SK-N-SH (cell line): ENCODE measurements around the gene PHIP. TPM values are rescaled to one million over a fixed set of nuclear protein-coding genes. Genes with fewer than 3 reads are reported as not detected.

Experiments used
- CTCF ChIA-PET: fragments of 300-600, 350-600 bp; formaldehyde crosslinking; extraction: SDS; loops from one replicate; lab custom pipeline; 2021; lab: Yijun Ruan, JAX
- POLR2A ChIA-PET: fragments of 350-600 bp; sonication (Branson Sonifier 250); formaldehyde crosslinking; extraction: SDS; loops from one replicate; lab custom pipeline; 2020; ENCODE audit warnings: antibody characterized with exemption, inconsistent platforms; lab: Yijun Ruan, JAX
- DNase-seq: peaks from one replicate; pipeline ENCODE4 v3.0.0; 2012
- H2AFZ ChIP-seq: fragments of 200-600 bp; sonication (generic); 2 replicates; pipeline ENCODE4 v1.8.1; 2016; ENCODE audit warnings: antibody characterized with exemption, mild to moderate bottlenecking, low read depth
- H3F3A ChIP-seq: fragments of 200-600 bp; sonication (generic); replicated peaks from 2 replicates; pipeline ENCODE3; 2016; ENCODE audit warnings: antibody characterized with exemption, mild to moderate bottlenecking; ENCODE audit not compliant: insufficient read depth
- H3K27ac ChIP-seq, 2 experiments: fragments of 200-500 bp in 1 of 2; fragments of 200-600 bp in 1 of 2; sonication (Bioruptor generic) in 1 of 2; sonication (generic), shearing (Covaris generic) in 1 of 2; 2 replicates each; pipeline versions ENCODE4 v1.5.1 to v1.6.1; 2014 to 2016; ENCODE audit warnings: low read depth in 2 of 2, inconsistent platforms in 1 of 2, low read length in 1 of 2, mild to moderate bottlenecking in 1 of 2, mixed read lengths in 1 of 2
- H3K27me3 ChIP-seq: fragments of 200-600 bp; sonication (generic), shearing (Covaris generic); 2 replicates; pipeline ENCODE4 v1.6.1; 2016; ENCODE audit warnings: mixed run types; ENCODE audit not compliant: insufficient read depth
- H3K36me3 ChIP-seq, 2 experiments: fragments of 200-500 bp in 1 of 2; fragments of 200-600 bp in 1 of 2; sonication (Bioruptor generic) in 1 of 2; sonication (generic) in 1 of 2; replicated peaks in 1 of 2; 2 replicates each; pipeline versions ENCODE3 to v1.5.1; 2014 to 2016; ENCODE audit warnings: low read length in 1 of 2, mild to moderate bottlenecking in 1 of 2; ENCODE audit not compliant: insufficient read depth in 2 of 2, control insufficient read depth in 1 of 2
- H3K4me1 ChIP-seq, 2 experiments: fragments of 200-500 bp in 1 of 2; fragments of 200-600 bp in 1 of 2; sonication (Bioruptor generic) in 1 of 2; sonication (generic), shearing (Covaris generic) in 1 of 2; 2 replicates each; pipeline versions ENCODE4 v1.5.1 to v1.6.1; 2014 to 2016; ENCODE audit warnings: low read depth in 1 of 2, low read length in 1 of 2, mixed run types in 1 of 2; ENCODE audit not compliant: insufficient read depth in 2 of 2, control insufficient read depth in 1 of 2
- H3K4me2 ChIP-seq: fragments of 200-600 bp; sonication (generic), shearing (Covaris generic); 2 replicates; pipeline ENCODE4 v1.6.1; 2017; ENCODE audit warnings: mixed run types
- H3K4me3 ChIP-seq, 2 experiments: fragments of 200-500 bp in 1 of 2; fragments of 200-600 bp in 1 of 2; sonication (Bioruptor generic) in 1 of 2; sonication (generic), shearing (Covaris generic) in 1 of 2; 2 replicates each; pipeline versions ENCODE4 v1.5.1 to v1.8.1; 2014 to 2016; ENCODE audit warnings: low read depth in 2 of 2, inconsistent platforms in 1 of 2, low read length in 1 of 2, mild to moderate bottlenecking in 1 of 2, mixed read lengths in 1 of 2, moderate library complexity in 1 of 2
- H3K79me2 ChIP-seq: fragments of 200-600 bp; sonication (generic); 2 replicates; pipeline ENCODE4 v1.8.1; 2017; ENCODE audit warnings: mild to moderate bottlenecking; ENCODE audit not compliant: insufficient read depth
- H3K9ac ChIP-seq: fragments of 200-600 bp; sonication (generic); 2 replicates; pipeline ENCODE4 v1.6.1; 2017; ENCODE audit warnings: mixed run types
- H3K9me2 ChIP-seq: fragments of 200-600 bp; sonication (generic); 2 replicates; pipeline ENCODE4 v1.6.1; 2017; ENCODE audit warnings: mixed run types
- H3K9me3 ChIP-seq: fragments of 200-600 bp; sonication (generic); 2 replicates; pipeline ENCODE4 v1.6.1; 2017; ENCODE audit warnings: mixed run types, mild to moderate bottlenecking, moderate library complexity
- H4K20me1 ChIP-seq: fragments of 200-600 bp; sonication (generic); 2 replicates; pipeline ENCODE4 v1.6.1; 2017; ENCODE audit warnings: mild to moderate bottlenecking, mixed run types; ENCODE audit not compliant: insufficient read depth
- CTCF ChIP-seq: fragments of 200-600 bp; sonication (generic); IDR thresholded peaks from 2 replicates; pipeline ENCODE4 v1.6.1; 2017; ENCODE audit warnings: antibody characterized with exemption, mild to moderate bottlenecking, moderate library complexity
- EP300 ChIP-seq, 2 experiments: IDR thresholded peaks; 2 replicates each; pipeline versions ENCODE4 v1.4.0 to v1.6.1; 2012; ENCODE audit warnings: borderline replicate concordance in 1 of 2, low read depth in 1 of 2, low read length in 1 of 2
- EZH2phosphoT487 ChIP-seq: fragments of 200-600 bp; sonication (generic); IDR thresholded peaks from 2 replicates; pipeline ENCODE4 v1.6.1; 2017; ENCODE audit warnings: low read depth, mixed run types, mild to moderate bottlenecking, antibody characterized with exemption, moderate library complexity, borderline replicate concordance
- FOSL2 ChIP-seq: IDR thresholded peaks from 2 replicates; pipeline ENCODE4 v1.4.0; 2012; ENCODE audit warnings: low read depth, mild to moderate bottlenecking, moderate library complexity, borderline replicate concordance
- FOXJ3 ChIP-seq: sonication (generic); formaldehyde crosslinking; IDR thresholded peaks from 2 replicates; pipeline ENCODE4 v1.5.1; 2020; ENCODE audit warnings: mild to moderate bottlenecking, missing genetic modification reagents
- FOXM1 ChIP-seq: IDR thresholded peaks from 2 replicates; pipeline ENCODE4 v1.4.0; 2012; ENCODE audit warnings: low read depth, mild to moderate bottlenecking
- GABPA ChIP-seq: IDR thresholded peaks from 2 replicates; pipeline ENCODE4 v1.4.0; 2012; ENCODE audit warnings: low read depth, mild to moderate bottlenecking
- GATA2 ChIP-seq: sonication (generic); formaldehyde crosslinking; IDR thresholded peaks from 2 replicates; pipeline ENCODE4 v1.5.0; 2020; ENCODE audit warnings: mild to moderate bottlenecking, missing genetic modification reagents
- IRF3 ChIP-seq: fragments of 150-350 bp; IDR thresholded peaks from 2 replicates; pipeline ENCODE4 v1.6.1; 2016; ENCODE audit warnings: mild to moderate bottlenecking, low read depth, low read length
- MAX ChIP-seq: IDR thresholded peaks from 2 replicates; pipeline ENCODE4 v1.4.0; 2012; ENCODE audit warnings: low read depth
- NFIC ChIP-seq: IDR thresholded peaks from 2 replicates; pipeline ENCODE4 v1.4.0; 2012; ENCODE audit warnings: borderline replicate concordance
- RAD21 ChIP-seq: IDR thresholded peaks from 2 replicates; pipeline ENCODE4 v1.6.1; 2012; ENCODE audit warnings: mild to moderate bottlenecking, low read length
- RCOR1 ChIP-seq: fragments of 150-350 bp; IDR thresholded peaks from 2 replicates; pipeline ENCODE4 v1.6.1; 2017; ENCODE audit warnings: antibody characterized with exemption, low read length
- RFX5 ChIP-seq: IDR thresholded peaks from 2 replicates; pipeline ENCODE4 v1.6.1; 2012; ENCODE audit warnings: mild to moderate bottlenecking, improper control_type of control experiment, low read length
- SIN3A ChIP-seq: IDR thresholded peaks from 2 replicates; pipeline ENCODE4 v1.6.1; 2012; ENCODE audit warnings: low read depth, mild to moderate bottlenecking, low read length, moderate library complexity, borderline replicate concordance
- SMC3 ChIP-seq: IDR thresholded peaks from 2 replicates; pipeline ENCODE4 v1.6.1; 2012; ENCODE audit warnings: low read depth, low read length, improper control_type of control experiment
- TAF1 ChIP-seq: IDR thresholded peaks from 2 replicates; pipeline ENCODE4 v1.6.1; 2012; ENCODE audit warnings: low read depth, mild to moderate bottlenecking, low read length, moderate library complexity, borderline replicate concordance
- TCF12 ChIP-seq: IDR thresholded peaks from 2 replicates; pipeline ENCODE4 v1.4.0; 2012
- TEAD4 ChIP-seq: IDR thresholded peaks from 2 replicates; pipeline ENCODE4 v1.4.0; 2012; ENCODE audit warnings: mild to moderate bottlenecking, borderline replicate concordance; ENCODE audit not compliant: insufficient read depth
- ZBTB33 ChIP-seq: IDR thresholded peaks from 2 replicates; pipeline ENCODE4 v1.4.0; 2012; ENCODE audit warnings: low read depth, borderline replicate concordance
- WGBS: methylation state at CpG from one replicate; pipeline ENCODE4 v1.1.6; 2017; ENCODE audit warnings: low lambda C conversion rate; 5-methylcytosine and 5-hydroxymethylcytosine counted together
- polyA plus RNA-seq, 3 experiments: library from polyadenylated mRNA; depleted of rRNA; stranded (reverse); fragments of >200 nt; gene quantifications; 2 replicates each; pipeline ENCODE4 v1.2.3, GENCODE V29; 2012

PHIP gene
- polyA plus RNA-seq, 1 of the 3 experiments (the other 2 are of a cell fraction), result 1.7 TPM

GRCh38 chr6:78935553-78935952 is 142.5 kb downstream of the PHIP start:
- no peak overlapping the region for H2AFZ ChIP-seq
- WGBS, result 94% methylated on average over 2 of the region's 2 CpGs
- H3K9me3 ChIP-seq, result no peaks in the 10 kb centered on the region
- H3K4me3 ChIP-seq, result no peak overlapping the region
- TF ChIP-seq TCF12, result no peak
- no peak for TF ChIP-seq CTCF
- no peak for TF ChIP-seq MAX
- TF ChIP-seq TAF1, result no peak
- TF ChIP-seq EP300 (IDR thresholded peaks at IDR 0.05; ENCODE audit: borderline replicate concordance in 1 of 2, low read depth in 1 of 2, low read length in 1 of 2), result no peak
- TF ChIP-seq SMC3, result no peak
- no peak for TF ChIP-seq ZBTB33
- no peak for TF ChIP-seq EZH2phosphoT487
- TF ChIP-seq RFX5, result no peak
- no peak for TF ChIP-seq GABPA
- TF ChIP-seq RAD21, result no peak
- no peak for TF ChIP-seq TEAD4
- TF ChIP-seq RCOR1, result no peak
- no peak for TF ChIP-seq SIN3A
- no peak for TF ChIP-seq FOSL2
- TF ChIP-seq FOXM1, result no peak
- no peak for TF ChIP-seq GATA2 (CRISPR knock-in tag)
- TF ChIP-seq IRF3, result no peak
- no peak for TF ChIP-seq NFIC
- no peak for TF ChIP-seq FOXJ3 (CRISPR knock-in tag)
- H3K27me3 ChIP-seq, result no peaks in the 10 kb centered on the region
- POLR2A ChIA-PET, result no interaction called here
- peaks cover 3% of the 10 kb centered on the region for H3F3A ChIP-seq
- H3K79me2 ChIP-seq, result no peaks in the 10 kb centered on the region
- H3K4me2 ChIP-seq, result no peak overlapping the region
- DNase-seq, result no peak
- H3K27ac ChIP-seq, result no peak overlapping the region
- H4K20me1 ChIP-seq, result no peaks in the 10 kb centered on the region
- H3K36me3 ChIP-seq, result peaks cover 34 to 36% of the 10 kb centered on the region in 2 experiments
- H3K9ac ChIP-seq, result no peak overlapping the region
- no peaks in the 10 kb centered on the region; a peak in 1 of 4 replicates for H3K4me1 ChIP-seq
- CTCF ChIA-PET, result no interaction called here
- H3K9me2 ChIP-seq, result no peaks in the 10 kb centered on the region
